Ramos (cell line): ENCODE measurements around the gene SULT1C2.

Experiments
- in situ Hi-C: fragments of 300-500 bp; cut with MboI; formaldehyde crosslinking; loops from one replicate; pipeline ENCODE4 v1.14.3; 2022; ENCODE audit warnings: low sequenced_read_pairs; ENCODE audit not compliant: unreplicated experiment

Gene SULT1C2

DNA sequence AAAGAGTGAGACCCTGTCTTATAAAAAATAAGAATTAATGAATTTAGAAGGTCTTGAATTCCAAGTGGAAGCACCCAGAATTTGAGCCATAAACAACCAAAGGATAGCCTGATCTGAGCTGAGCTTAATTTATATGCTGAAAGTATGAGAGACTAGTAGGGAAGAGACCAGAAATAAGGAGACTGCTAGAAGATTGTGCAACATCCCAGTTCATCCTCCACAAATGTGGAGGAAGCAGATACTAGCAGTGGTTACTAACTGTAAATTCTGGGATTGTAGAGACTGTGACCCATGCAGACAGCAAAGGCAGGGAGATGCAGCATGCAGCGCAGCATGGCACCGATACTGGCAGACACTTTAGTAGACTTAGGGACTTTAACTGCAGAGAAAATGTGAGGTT, 1.5 kb upstream of the SULT1C2 start:
- in situ Hi-C loops: no loop called here

- in situ Hi-C loops: no loop called here
Measured at GRCh38 chr2:108293850-108294249, 5.2 kb downstream of the SULT1C2 start.

- in situ Hi-C loops: no loop called here
Measured at GRCh38 chr2:108297436-108298141, 8.9 kb downstream of the SULT1C2 start.

DNA sequence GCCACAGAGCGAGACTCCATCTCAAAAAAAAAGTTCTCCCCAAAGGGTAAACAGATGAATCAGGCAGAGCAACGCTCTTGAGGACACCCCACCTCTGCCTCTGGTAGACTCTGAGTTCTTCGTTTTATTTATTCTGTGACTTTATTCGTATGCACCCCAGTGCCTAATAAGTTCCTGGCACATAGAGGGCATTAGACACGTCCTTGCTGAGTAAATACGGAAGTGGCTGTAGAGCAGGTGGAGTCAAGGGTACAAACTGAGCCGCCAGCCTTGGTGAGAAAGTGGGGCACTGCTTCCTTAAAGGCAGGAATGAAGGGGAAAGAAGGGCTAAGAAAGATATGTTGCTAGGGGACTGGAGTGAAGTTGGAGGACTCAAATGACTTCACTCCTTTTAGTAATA, 12.9 kb downstream of the SULT1C2 start:
- in situ Hi-C loops: no loop called here

DNA sequence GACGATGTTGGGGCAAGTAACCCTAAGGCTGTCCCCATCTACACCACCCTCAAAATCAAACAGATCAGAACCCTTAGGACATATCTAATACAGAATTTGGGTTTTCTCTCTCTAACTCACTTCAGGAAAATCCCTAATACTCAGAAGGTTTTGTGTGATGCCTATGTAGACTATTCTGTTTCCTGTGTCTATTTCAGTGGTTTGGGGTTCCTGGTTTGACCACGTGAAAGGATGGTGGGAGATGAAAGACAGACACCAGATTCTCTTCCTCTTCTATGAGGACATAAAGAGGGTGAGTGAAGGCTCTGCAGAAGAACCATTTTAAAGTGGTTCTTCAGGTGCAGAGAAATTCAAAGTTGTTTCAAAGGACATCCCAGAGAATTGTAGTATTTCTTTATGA, 16.3 kb downstream of the SULT1C2 start:
- in situ Hi-C loops: no loop called here

DNA sequence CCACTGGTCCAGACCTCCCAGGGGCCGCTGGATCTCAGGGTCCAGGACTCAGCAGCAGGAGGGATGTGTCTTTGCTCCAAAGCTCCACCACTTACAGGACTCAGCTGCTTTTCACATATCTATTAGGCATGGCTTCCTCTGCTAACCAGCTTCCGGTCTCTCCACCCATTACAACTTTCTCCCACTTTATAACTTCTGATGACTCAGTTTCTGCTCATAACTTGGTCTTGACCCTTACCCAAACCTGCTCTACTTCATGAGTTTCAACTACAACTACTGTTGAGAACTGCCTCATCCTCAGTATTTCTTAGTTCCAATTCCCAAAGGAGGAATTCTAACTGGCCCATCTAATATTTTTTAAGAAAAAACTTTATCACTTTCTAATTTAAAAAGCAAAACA, 17.2 kb downstream of the SULT1C2 start:
- in situ Hi-C loops: no loop called here

DNA sequence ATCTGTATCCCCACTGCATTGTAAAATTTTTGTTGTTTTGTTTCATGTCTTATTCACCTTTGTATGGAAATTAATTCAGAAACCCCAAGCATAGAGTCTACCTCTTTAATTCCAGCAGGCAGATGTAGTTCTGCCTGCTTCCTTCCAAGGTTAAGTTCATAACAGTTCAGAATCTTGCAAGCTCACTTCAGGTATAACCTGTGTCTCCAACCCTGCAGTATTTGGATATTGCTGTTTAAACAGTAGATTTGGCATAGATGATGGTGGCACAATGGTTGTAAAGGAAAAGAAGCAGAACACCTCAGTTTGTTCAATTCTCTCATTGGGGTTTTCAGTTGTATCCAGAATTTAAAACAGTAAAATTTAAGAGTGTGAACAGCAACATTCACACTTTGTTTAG, 21.2 kb downstream of the SULT1C2 start:
- in situ Hi-C loops: no loop called here

DNA sequence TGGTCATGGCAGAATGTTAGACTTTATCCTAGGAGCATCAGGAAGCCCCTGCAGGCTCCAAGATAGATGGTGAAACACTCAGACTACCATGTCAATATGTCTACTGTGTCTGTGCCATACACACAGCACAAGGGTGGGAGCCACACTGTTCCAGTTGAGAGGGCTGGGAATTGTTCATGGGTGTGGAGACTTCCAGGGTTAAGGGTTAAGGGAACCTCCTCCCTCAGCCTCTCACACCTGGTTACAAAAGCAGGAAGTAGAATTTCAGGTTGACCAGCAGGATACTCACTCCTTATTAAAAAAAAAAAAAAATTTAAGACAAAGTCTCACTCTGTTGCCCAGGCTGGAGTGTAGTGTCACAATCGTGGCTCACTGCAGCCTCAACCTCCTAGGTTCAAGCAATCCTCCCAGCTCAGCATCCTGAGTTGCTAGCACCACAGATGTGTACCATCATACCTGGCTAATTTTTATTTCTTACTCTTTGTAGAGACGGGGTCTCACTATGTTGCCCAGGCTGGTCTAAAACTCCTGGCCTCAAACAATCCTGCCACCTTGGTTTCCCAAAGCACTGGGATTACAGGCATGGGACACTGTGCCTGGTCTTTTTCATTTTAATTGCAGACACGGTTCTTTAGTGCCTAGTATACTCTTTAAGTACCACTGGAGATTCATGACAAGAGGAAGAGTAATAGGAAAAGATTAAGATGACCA, 26.0 kb downstream of the SULT1C2 start:
- in situ Hi-C loops: no loop called here

- in situ Hi-C loops: no loop called here
Measured at GRCh38 chr2:108315444-108315934, 26.8 kb downstream of the SULT1C2 start.

GRCh38 chr2:108316033-108316432, 27.3 kb downstream of the SULT1C2 start:
- in situ Hi-C loops: no loop called here

DNA sequence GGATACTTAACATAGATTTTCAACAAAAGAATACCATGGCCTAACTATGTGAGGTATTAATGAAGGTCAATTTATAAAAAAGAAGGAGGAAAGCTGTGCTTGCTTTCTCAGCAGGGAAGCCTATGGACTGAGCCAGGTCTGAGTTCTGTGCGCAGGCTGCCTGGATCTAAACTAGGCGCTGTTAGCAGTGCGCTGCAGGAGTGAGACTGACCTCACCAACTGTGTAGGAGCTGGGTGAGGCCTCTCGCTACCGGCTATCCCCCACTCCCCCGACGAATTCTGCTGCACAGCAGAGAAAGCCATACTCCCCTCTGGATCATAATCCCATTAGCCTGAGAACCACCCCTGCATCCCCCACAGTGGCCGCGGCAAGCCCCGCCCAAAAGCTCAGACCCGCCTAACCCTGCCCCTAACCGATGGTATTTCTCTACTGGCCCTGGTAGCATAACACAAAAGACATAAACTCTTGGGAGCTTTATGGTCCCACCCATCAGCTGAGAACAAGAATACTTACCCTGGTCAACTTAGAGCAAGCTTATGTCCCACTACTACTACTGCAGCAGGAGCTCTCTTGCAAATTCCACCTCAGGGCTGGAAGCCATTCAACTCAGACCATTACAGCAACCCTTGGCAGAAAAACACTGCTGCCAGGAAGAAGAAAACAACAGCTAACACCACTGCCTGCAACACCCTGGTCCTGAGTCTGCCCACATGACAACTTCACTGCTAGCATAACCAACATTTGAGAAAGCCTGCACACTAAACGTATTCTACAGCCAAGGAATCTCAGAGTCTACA, 28.0 kb downstream of the SULT1C2 start:
- in situ Hi-C loops: no loop called here

DNA sequence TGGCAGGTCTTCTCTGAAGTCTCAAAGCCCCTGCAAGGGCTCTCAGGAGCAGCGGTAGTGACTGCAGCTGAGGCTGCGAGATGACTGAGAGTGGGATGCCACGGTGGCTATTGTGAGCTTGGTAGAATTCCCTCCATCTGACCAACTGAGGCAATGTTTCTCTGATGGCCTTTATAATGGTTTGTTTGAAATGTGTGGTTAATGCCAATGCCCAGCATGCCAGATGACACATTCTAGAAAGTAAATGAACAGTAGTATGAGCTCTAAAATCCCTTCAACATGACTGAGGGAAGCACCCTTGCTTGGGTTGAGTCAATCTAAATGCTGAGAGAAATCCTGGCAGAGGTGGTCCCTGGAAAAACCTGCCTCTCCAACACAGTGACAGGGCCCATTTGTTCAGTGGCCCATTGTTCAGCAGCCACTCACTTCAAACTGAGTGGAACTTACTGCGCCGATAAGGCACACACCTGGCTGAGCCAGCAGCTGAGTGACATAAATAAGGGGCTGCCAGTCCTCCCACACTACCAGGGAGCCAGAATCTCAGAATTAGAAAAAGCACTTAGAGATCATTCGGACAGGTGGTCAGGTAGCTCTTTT, 31.7 kb downstream of the SULT1C2 start:
- in situ Hi-C loops: no loop called here

DNA sequence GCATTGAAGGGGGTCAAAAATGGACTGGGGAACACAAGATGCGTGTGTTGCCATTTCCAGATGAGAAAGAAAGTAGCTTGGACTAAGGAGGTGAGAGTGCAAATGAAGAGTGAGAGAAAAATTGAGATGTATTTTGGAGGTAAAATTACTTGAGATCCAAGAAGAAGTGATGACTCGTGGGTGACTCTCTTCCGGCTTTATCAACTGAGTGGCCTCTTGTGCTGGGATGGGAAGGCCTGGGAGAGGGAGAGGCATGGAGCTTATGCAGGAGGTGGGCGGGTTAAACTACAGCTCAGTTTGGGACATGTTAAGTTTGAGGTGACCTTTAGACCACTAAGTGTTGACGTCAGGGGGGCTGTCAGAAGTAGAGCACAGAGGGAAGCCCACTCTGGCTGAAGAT, 34.9 kb downstream of the SULT1C2 start:
- in situ Hi-C loops: no loop called here

GRCh38 chr2:108324531-108325255, 36.0 kb downstream of the SULT1C2 start:
- in situ Hi-C loops: no loop called here

GRCh38 chr2:108325756-108326155, 37.1 kb downstream of the SULT1C2 start:
- in situ Hi-C loops: no loop called here

- in situ Hi-C loops: no loop called here
Measured at GRCh38 chr2:108329771-108330170, 41.1 kb downstream of the SULT1C2 start.

GRCh38 chr2:108330979-108331378, 42.3 kb downstream of the SULT1C2 start:
- in situ Hi-C loops: no loop called here

- in situ Hi-C loops: no loop called here
Measured at GRCh38 chr2:108345951-108346350, 57.3 kb downstream of the SULT1C2 start.

DNA sequence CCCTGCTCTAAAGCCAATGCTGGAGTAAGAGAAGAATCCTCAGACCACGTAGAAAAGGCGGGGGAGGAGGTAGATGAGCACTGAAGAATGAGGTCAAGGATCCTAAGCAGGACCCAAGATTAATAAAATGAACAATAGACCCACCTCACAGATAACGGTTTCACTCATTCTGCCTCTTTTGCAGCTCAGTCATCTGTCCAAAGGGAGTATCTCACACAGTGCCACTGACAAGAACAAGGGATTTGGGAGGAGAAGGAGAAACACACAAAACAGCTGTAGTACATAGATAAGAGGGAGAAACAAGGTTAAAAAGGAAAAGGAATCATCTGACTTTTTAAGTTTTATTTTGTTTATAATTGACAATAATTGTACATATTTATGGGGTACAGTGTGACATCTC, 58.1 kb downstream of the SULT1C2 start:
- in situ Hi-C loops: no loop called here

DNA sequence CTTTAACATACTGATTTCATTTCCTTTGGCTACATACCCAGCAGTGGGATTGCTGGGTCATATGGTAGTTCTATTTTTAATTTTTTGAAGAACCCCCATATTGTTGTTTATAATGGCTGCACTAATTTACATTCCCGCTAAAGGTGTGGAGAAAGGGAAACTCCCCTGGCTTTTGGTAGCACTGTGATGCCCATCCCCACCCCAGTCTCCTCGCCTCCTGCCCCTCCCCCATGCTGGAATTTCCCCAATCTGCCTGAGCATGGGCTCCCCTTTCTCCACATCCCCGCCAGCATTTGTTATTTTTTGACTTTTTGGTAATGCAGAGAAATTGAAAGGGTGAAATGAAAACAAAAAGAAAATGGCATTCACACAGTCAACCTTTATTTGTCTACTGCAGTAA, 59.1 kb downstream of the SULT1C2 start:
- in situ Hi-C loops: no loop called here
